ENCODE data around the gene FAM114A2. TPM values are rescaled to one million over a fixed set of nuclear protein-coding genes. Genes with fewer than 3 reads are reported as not detected.

Gene FAM114A2
- polyA plus RNA-seq, 4 donors, result 7.2 to 18.5 (median 10.8) TPM

DNA sequence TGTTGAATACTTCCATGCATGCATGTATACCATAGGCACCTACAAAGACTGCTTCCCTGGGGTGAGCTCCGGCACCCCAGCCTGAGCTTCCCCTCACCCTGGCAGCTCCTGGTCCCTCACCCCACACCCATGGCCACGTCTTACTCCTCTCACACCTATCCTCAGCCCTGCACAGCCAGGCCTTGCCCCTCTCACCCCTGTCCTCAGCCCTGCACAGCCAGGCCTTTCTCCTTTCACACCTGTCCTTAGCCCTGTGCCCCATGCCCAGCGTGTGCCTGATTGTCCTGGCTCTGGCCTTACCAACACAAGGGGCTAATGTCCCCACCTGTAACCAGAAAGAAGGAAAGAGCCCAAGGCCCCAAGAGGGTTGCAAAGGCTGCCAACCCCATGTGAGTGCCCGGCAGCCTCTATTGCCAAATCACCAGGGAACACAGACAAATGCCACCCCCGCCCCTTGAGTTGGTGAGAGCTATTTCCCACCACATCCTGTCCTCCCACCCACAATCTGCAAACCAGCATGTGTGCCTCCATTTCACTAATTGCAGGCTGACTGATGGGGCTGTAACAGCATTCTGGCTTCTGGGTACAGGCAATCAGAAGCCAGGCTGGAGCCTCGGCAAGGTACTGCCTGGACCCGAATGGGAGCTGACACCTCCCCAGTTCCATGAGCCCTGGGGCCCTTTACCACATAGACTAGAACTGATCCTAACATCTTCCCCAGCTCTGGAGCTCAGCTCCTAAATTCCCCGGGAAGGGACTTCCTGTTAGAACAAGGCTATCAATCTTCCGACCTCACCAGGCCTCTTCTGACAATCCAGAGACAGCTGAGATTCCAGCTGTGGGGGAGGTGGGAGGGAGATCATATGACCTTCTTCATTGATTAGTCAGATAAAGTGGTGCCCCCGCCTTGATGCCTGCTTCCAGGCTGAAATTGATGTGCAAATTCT, 78.2 kb downstream of the FAM114A2 start:
- H3K27ac ChIP-seq (ENCODE audit: low read depth in 1 of 3, low read length in 2 of 3), result no peak overlapping the region
- DNase-seq (no peak), FAIRE-seq (no peak)
- no peaks in the 10 kb centered on the region for H3K9me3 ChIP-seq (ENCODE audit: control insufficient read depth in 2 of 2, insufficient read depth in 1 of 2, low read depth in 1 of 2, low read length in 1 of 2)
- no peaks in the 10 kb centered on the region for H3K36me3 ChIP-seq (ENCODE audit: control insufficient read depth in 3 of 3, insufficient read depth in 2 of 3, low read depth in 1 of 3, low read length in 3 of 3)
- no peak overlapping the region for H3K4me3 ChIP-seq (ENCODE audit: low read depth in 1 of 3, low read length in 3 of 3)
- 58 to 64% (median 60%) methylated on average over 10 of the region's 10 CpGs for WGBS, 3 donors
- no peaks in the 10 kb centered on the region for H3K4me1 ChIP-seq (ENCODE audit: control insufficient read depth in 3 of 3, insufficient read depth in 2 of 3, low read depth in 1 of 3, low read length in 2 of 3)
- H3K27me3 ChIP-seq (ENCODE audit: control insufficient read depth in 3 of 3, insufficient read depth in 3 of 3, low read length in 3 of 3), result peaks cover 0 to 4% (median 0%) of the 10 kb centered on the region in 3 donors

DNA sequence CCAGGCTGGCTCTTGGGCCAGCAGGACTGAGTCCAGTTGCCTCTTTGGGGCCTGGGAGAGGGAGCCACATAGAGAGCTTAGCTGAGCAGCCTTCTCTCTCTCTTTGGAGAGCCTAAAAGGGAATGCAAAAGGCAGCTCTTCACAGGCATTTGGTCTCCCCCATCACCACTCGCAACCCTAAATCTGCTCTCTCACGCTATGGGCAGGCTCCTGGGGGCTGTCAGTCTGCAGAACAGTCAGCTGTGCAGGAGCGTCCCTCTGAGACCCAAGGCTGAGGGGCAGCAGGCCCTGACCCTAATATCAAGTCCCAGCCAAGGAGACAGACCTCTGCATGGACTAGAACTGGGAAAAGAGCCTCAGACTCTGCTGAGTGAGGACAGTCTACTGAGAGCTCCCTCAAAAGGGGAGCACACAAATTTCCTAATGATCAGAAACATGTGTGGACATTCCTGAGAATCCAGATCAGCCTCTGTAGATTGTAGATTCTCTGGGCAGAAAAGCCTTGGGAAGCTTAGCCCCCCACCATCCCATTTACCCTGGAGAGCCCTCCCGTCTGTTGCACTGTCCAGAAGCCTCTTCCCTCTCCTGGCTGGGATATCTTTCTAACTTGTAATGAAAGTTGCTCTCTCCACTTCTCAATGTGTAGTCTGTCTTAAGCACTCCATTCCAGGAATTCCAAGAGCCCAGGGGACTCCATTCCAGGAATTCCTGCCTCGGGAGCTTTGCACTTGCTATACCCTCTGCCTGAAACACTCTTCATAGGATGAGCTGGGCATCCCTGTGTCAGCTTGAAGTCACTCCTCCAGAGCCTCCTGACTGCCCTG, 79.4 kb downstream of the FAM114A2 start:
- H3K27me3 ChIP-seq (ENCODE audit: control insufficient read depth in 3 of 3, insufficient read depth in 3 of 3, low read length in 3 of 3), result peaks cover 0 to 4% (median 0%) of the 10 kb centered on the region in 3 donors
- FAIRE-seq (no peak), DNase-seq (no peak)
- no peaks in the 10 kb centered on the region for H3K9me3 ChIP-seq (ENCODE audit: control insufficient read depth in 2 of 2, insufficient read depth in 1 of 2, low read depth in 1 of 2, low read length in 1 of 2)
- no peaks in the 10 kb centered on the region for H3K36me3 ChIP-seq (ENCODE audit: control insufficient read depth in 3 of 3, insufficient read depth in 2 of 3, low read depth in 1 of 3, low read length in 3 of 3)
- WGBS, 3 donors, result 22 to 53% (median 44%) methylated on average over 4 to 5 of the region's 5 CpGs
- no peak overlapping the region for H3K4me3 ChIP-seq (ENCODE audit: low read depth in 1 of 3, low read length in 3 of 3)
- H3K27ac ChIP-seq (ENCODE audit: low read depth in 1 of 3, low read length in 2 of 3), result no peak overlapping the region
- no peaks in the 10 kb centered on the region for H3K4me1 ChIP-seq (ENCODE audit: control insufficient read depth in 3 of 3, insufficient read depth in 2 of 3, low read depth in 1 of 3, low read length in 2 of 3)

DNA sequence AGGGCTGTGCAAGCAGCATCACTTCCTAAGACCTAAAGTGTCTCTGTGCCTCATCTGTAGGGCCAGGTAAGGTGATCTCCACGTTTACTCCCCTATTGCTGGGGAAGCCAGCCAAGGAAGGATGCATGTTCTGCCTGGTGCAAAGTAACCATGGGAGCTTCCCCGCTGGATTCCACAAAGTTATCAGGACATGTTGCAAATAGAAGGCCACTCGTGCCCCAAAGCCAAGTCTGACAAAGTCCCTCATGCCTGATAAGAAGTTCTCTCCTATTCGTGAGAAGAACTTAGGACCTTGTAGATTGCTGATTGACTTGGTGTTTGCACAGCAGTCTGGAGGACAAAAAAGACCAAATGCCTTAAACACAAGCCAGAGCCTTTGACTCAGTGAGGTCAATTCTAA, 81.5 kb downstream of the FAM114A2 start:
- Histone ChIP-seq H3K4me1 (ENCODE audit: control insufficient read depth in 3 of 3, insufficient read depth in 2 of 3, low read depth in 1 of 3, low read length in 2 of 3) (no peaks in the 10 kb centered on the region), H3K27ac (ENCODE audit: low read depth in 1 of 3, low read length in 2 of 3) (no peak overlapping the region), H3K36me3 (ENCODE audit: control insufficient read depth in 3 of 3, insufficient read depth in 2 of 3, low read depth in 1 of 3, low read length in 3 of 3) (no peaks in the 10 kb centered on the region), H3K4me3 (ENCODE audit: low read depth in 1 of 3, low read length in 3 of 3) (no peak overlapping the region), H3K9me3 (ENCODE audit: control insufficient read depth in 2 of 2, insufficient read depth in 1 of 2, low read depth in 1 of 2, low read length in 1 of 2) (no peaks in the 10 kb centered on the region), H3K27me3 (ENCODE audit: control insufficient read depth in 3 of 3, insufficient read depth in 3 of 3, low read length in 3 of 3) (peaks cover 0 to 4% (median 0%) of the 10 kb centered on the region in 3 donors)
- DNase-seq, result no peak
- FAIRE-seq, result no peak
- 23 to 64% (median 35%) methylated on average over 4 of the region's 4 CpGs for WGBS, 3 donors

DNA sequence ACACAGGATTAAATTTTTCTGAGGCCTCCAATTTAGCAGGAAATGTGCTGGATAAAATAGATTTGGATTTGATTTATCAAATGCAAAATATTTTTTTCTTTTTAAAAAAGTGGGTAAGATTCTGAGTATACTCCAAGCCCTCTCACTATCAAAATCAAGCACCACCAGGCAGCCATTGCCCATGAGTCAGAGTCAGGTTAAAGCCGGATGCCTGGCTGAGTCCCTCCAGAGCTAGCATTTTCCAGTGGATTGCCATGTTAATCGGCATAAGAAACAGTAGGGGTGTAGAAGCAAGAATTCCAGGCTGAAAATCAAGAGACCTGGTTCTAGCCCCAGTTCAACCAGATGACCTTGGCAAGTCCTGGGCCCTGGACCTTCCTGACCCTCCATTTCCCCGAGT, 85.3 kb downstream of the FAM114A2 start:
- Histone ChIP-seq H3K4me3 (ENCODE audit: low read depth in 1 of 3, low read length in 3 of 3) (no peak overlapping the region), H3K27ac (ENCODE audit: low read depth in 1 of 3, low read length in 2 of 3) (no peak overlapping the region), H3K36me3 (ENCODE audit: control insufficient read depth in 3 of 3, insufficient read depth in 2 of 3, low read depth in 1 of 3, low read length in 3 of 3) (no peaks in the 10 kb centered on the region), H3K4me1 (ENCODE audit: control insufficient read depth in 3 of 3, insufficient read depth in 2 of 3, low read depth in 1 of 3, low read length in 2 of 3) (no peaks in the 10 kb centered on the region), H3K9me3 (ENCODE audit: control insufficient read depth in 2 of 2, insufficient read depth in 1 of 2, low read depth in 1 of 2, low read length in 1 of 2) (no peaks in the 10 kb centered on the region), H3K27me3 (ENCODE audit: control insufficient read depth in 3 of 3, insufficient read depth in 3 of 3, low read length in 3 of 3) (no peaks in the 10 kb centered on the region)
- FAIRE-seq, result no peak
- WGBS, 3 donors, result 68 to 79% (median 78%) methylated on average over 3 of the region's 3 CpGs
- DNase-seq, result no peak

DNA sequence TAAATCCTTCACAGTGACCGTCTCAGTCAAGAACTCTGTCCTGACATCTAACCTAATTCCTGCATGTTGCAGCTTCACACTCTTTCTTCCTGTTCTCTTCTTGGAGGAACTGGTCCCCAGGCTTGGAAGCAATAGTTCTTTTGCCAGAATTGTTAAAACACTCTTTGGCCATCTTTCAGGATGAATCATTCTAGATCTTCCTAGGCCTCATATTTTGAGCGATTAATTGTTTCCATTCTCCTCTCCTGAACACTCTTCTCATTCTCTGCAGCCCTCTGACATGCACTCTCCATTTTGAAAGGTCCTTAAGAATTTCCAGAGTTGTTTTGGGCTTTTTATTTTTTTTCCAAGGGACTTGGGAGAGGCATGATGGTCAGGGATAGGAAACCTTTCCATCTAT, 85.8 kb downstream of the FAM114A2 start:
- DNase-seq (no peak), FAIRE-seq (no peak)

DNA sequence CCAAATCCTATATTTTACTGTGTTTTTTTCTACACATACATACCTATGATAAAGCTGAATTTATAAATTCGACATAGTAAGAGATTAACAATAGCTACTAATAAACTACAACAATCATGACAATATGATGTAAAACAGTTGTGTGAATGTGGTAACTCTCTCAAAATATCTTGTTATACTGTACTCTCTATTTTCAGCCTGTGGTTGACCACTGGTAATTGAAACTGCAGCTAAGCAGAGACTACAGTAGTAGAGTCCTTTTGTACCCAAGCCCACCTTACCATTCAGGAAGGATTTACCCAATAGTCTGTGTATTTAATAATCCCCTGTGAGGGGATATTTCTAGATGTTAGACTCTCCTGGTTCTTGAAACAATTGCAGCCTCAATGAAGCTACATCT, 86.7 kb downstream of the FAM114A2 start:
- 77 to 95% (median 94%) methylated on average over 1 of the region's 1 CpG for WGBS, 3 donors
- H3K4me1 ChIP-seq (ENCODE audit: control insufficient read depth in 3 of 3, insufficient read depth in 2 of 3, low read depth in 1 of 3, low read length in 2 of 3), result no peaks in the 10 kb centered on the region
- no peaks in the 10 kb centered on the region for H3K36me3 ChIP-seq (ENCODE audit: control insufficient read depth in 3 of 3, insufficient read depth in 2 of 3, low read depth in 1 of 3, low read length in 3 of 3)
- no peaks in the 10 kb centered on the region for H3K9me3 ChIP-seq (ENCODE audit: control insufficient read depth in 2 of 2, insufficient read depth in 1 of 2, low read depth in 1 of 2, low read length in 1 of 2)
- no peaks in the 10 kb centered on the region for H3K27me3 ChIP-seq (ENCODE audit: control insufficient read depth in 3 of 3, insufficient read depth in 3 of 3, low read length in 3 of 3)
- H3K4me3 ChIP-seq (ENCODE audit: low read depth in 1 of 3, low read length in 3 of 3), result no peak overlapping the region
- no peak overlapping the region for H3K27ac ChIP-seq (ENCODE audit: low read depth in 1 of 3, low read length in 2 of 3)
- DNase-seq, result no peak
- no peak for FAIRE-seq

More for the DNA sequence above, 85.8 kb downstream of the FAM114A2 start:
- Histone ChIP-seq H3K4me3 (ENCODE audit: low read depth in 1 of 3, low read length in 3 of 3) (no peak overlapping the region), H3K4me1 (ENCODE audit: control insufficient read depth in 3 of 3, insufficient read depth in 2 of 3, low read depth in 1 of 3, low read length in 2 of 3) (no peaks in the 10 kb centered on the region), H3K27me3 (ENCODE audit: control insufficient read depth in 3 of 3, insufficient read depth in 3 of 3, low read length in 3 of 3) (no peaks in the 10 kb centered on the region), H3K36me3 (ENCODE audit: control insufficient read depth in 3 of 3, insufficient read depth in 2 of 3, low read depth in 1 of 3, low read length in 3 of 3) (no peaks in the 10 kb centered on the region), H3K9me3 (ENCODE audit: control insufficient read depth in 2 of 2, insufficient read depth in 1 of 2, low read depth in 1 of 2, low read length in 1 of 2) (no peaks in the 10 kb centered on the region), H3K27ac (ENCODE audit: low read depth in 1 of 3, low read length in 2 of 3) (no peak overlapping the region)
- 82 to 87% (median 87%) methylated on average over 2 of the region's 2 CpGs for WGBS, 3 donors

DNA sequence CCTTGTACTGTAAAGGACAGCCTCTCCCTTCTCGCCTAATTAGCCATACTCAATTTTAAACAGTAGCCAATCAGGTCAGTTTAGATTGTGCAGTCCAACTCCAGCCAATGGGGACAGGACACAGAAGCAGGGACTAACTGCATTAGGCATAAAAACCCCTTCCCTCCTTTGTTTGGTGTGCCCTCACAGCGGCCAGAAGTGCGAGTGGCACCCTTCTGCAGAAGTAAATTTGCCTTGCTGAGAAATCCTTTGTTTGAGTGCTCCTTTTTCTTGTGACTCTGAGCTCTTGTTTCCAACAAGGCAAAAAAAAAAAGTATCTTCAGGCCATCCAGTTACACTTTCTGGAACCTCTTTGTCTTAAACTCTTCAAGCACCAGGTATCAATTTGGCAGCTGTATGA, 97.4 kb downstream of the FAM114A2 start:
- no peaks in the 10 kb centered on the region for H3K4me1 ChIP-seq (ENCODE audit: control insufficient read depth in 3 of 3, insufficient read depth in 2 of 3, low read depth in 1 of 3, low read length in 2 of 3)
- H3K36me3 ChIP-seq (ENCODE audit: control insufficient read depth in 3 of 3, insufficient read depth in 2 of 3, low read depth in 1 of 3, low read length in 3 of 3), result no peaks in the 10 kb centered on the region
- no peak overlapping the region for H3K4me3 ChIP-seq (ENCODE audit: low read depth in 1 of 3, low read length in 3 of 3)
- peaks cover 0 to 26% of the 10 kb centered on the region in 2 donors for H3K9me3 ChIP-seq (ENCODE audit: control insufficient read depth in 2 of 2, insufficient read depth in 1 of 2, low read depth in 1 of 2, low read length in 1 of 2)
- no peaks in the 10 kb centered on the region for H3K27me3 ChIP-seq (ENCODE audit: control insufficient read depth in 3 of 3, insufficient read depth in 3 of 3, low read length in 3 of 3)
- WGBS, 3 donors, result 93 to 97% (median 94%) methylated on average over 3 of the region's 3 CpGs
- DNase-seq (no peak), FAIRE-seq (no peak)
- no peak overlapping the region for H3K27ac ChIP-seq (ENCODE audit: low read depth in 1 of 3, low read length in 2 of 3)
